NCI-H1930 (cell line): ENCODE results near the gene SCGB3A2.
"Not testable (repeated sequence)": the region's sequence is repeated elsewhere in the genome, so short reads cannot be mapped to it uniquely, and the experiment has no call there.

Experiments used
- DNase-seq, 2 experiments: peaks; one replicate each; lab custom pipeline; 2025; lab: John Stamatoyannopoulos, UW

Gene SCGB3A2

GRCh38 chr5:147863454-147864158, 14.9 kb upstream of the SCGB3A2 start:
- no peak for DNase-seq

GRCh38 chr5:147869112-147869511, 9.4 kb upstream of the SCGB3A2 start:
- DNase-seq = no peak

GRCh38 chr5:147869892-147870291, 8.6 kb upstream of the SCGB3A2 start:
- not testable (repeated sequence) for DNase-seq

GRCh38 chr5:147871980-147872549, 6.4 kb upstream of the SCGB3A2 start:
- DNase-seq = not testable (repeated sequence)

- not testable (repeated sequence) for DNase-seq
These were observed 5.6 kb upstream of the SCGB3A2 start for GRCh38 chr5:147872744-147873435.

GRCh38 chr5:147874118-147874875, 4.2 kb upstream of the SCGB3A2 start:
- not testable (repeated sequence) for DNase-seq

- no peak for DNase-seq
These were observed 3.6 kb upstream of the SCGB3A2 start for GRCh38 chr5:147874910-147875367.

- no peak for DNase-seq
These were observed 2.4 kb upstream of the SCGB3A2 start for GRCh38 chr5:147876141-147876540.

GRCh38 chr5:147876626-147877025, 1.9 kb upstream of the SCGB3A2 start:
- no peak for DNase-seq

GRCh38 chr5:147879784-147880183, 1.3 kb downstream of the SCGB3A2 start:
- DNase-seq = no peak

- DNase-seq = no peak
These were observed 2.0 kb downstream of the SCGB3A2 start for GRCh38 chr5:147880487-147880886.

GRCh38 chr5:147882586-147883313, 4.2 kb downstream of the SCGB3A2 start:
- no peak for DNase-seq

GRCh38 chr5:147887026-147887627, 8.6 kb downstream of the SCGB3A2 start:
- DNase-seq = no peak

GRCh38 chr5:147887930-147888329, 9.4 kb downstream of the SCGB3A2 start:
- DNase-seq = no peak

GRCh38 chr5:147892696-147893296, 14.3 kb downstream of the SCGB3A2 start:
- DNase-seq = no peak

- no peak for DNase-seq
These were observed 15.3 kb downstream of the SCGB3A2 start for GRCh38 chr5:147893820-147894219.

GRCh38 chr5:147895864-147896263, 17.4 kb downstream of the SCGB3A2 start:
- DNase-seq = no peak

- no peak for DNase-seq
These were observed 20.4 kb downstream of the SCGB3A2 start for GRCh38 chr5:147898875-147899401.

GRCh38 chr5:147901599-147902039, 23.1 kb downstream of the SCGB3A2 start:
- DNase-seq = no peak

- no peak for DNase-seq
These were observed 24.2 kb downstream of the SCGB3A2 start for GRCh38 chr5:147902609-147903115.
